ENCODE data around the gene SP5. TPM values are rescaled to one million over a fixed set of nuclear protein-coding genes. Genes with fewer than 3 reads are reported as not detected.

The SP5 gene
- total RNA-seq, 4 donors from 2014 or later, result 1.8 to 6.5 (median 3.2) TPM

GRCh38 chr2:170690640-170691039, 24.5 kb upstream of the SP5 start:
- no peak for TF ChIP-seq POLR2A (IDR thresholded peaks at IDR 0.05)
- TF ChIP-seq CTCF (IDR thresholded peaks at IDR 0.05), result no peak
- intact Hi-C loops (cut with DNase I; ENCODE audit: low total_unique reads), result no loop called here
- H3K4me3 ChIP-seq (ENCODE audit: low read depth, poor library complexity, severe bottlenecking), result no peak overlapping the region
- DNase-seq (ENCODE audit: low spot score in 2 of 2), result no peak
- WGBS, 2 donors, result 71 to 76% methylated on average over 8 of the region's 8 CpGs

GRCh38 chr2:170694316-170694715, 20.8 kb upstream of the SP5 start:
- 80 to 81% methylated on average over 10 to 11 of the region's 11 CpGs for WGBS, 2 donors
- no peak for TF ChIP-seq POLR2A (IDR thresholded peaks at IDR 0.05)
- TF ChIP-seq CTCF (IDR thresholded peaks at IDR 0.05), result no peak
- no peak for DNase-seq (ENCODE audit: low spot score in 2 of 2)
- H3K4me3 ChIP-seq (ENCODE audit: low read depth, poor library complexity, severe bottlenecking), result no peak overlapping the region
- intact Hi-C loops (cut with DNase I; ENCODE audit: low total_unique reads), result no loop called here

- WGBS, 2 donors, result 74 to 76% methylated on average over 6 of the region's 6 CpGs
- intact Hi-C loops (cut with DNase I; ENCODE audit: low total_unique reads), result no loop called here
- TF ChIP-seq POLR2A (IDR thresholded peaks at IDR 0.05), result no peak
- no peak for DNase-seq (ENCODE audit: low spot score in 2 of 2)
- H3K4me3 ChIP-seq (ENCODE audit: low read depth, poor library complexity, severe bottlenecking), result no peak overlapping the region
These were observed 19.4 kb upstream of the SP5 start for GRCh38 chr2:170695521-170696410.

GRCh38 chr2:170696948-170697347, 18.2 kb upstream of the SP5 start:
- TF ChIP-seq CTCF (IDR thresholded peaks at IDR 0.05) (no peak), POLR2A (IDR thresholded peaks at IDR 0.05) (no peak)
- WGBS, 2 donors, result 93% methylated on average over 3 of the region's 3 CpGs
- DNase-seq (ENCODE audit: low spot score in 2 of 2), result no peak
- intact Hi-C loops (cut with DNase I; ENCODE audit: low total_unique reads), result no loop called here
- no peak overlapping the region for H3K4me3 ChIP-seq (ENCODE audit: low read depth, poor library complexity, severe bottlenecking)

- DNase-seq (ENCODE audit: low spot score in 2 of 2), result no peak
- 76% methylated on average over 4 of the region's 4 CpGs for WGBS, 2 donors
- no peak overlapping the region for H3K4me3 ChIP-seq (ENCODE audit: low read depth, poor library complexity, severe bottlenecking)
- intact Hi-C loops (cut with DNase I; ENCODE audit: low total_unique reads), result no loop called here
- TF ChIP-seq POLR2A (IDR thresholded peaks at IDR 0.05), result no peak
- no peak for TF ChIP-seq CTCF (IDR thresholded peaks at IDR 0.05)
These were observed 14.1 kb upstream of the SP5 start for GRCh38 chr2:170701011-170701410.

- H3K4me3 ChIP-seq (ENCODE audit: low read depth, poor library complexity, severe bottlenecking), result no peak overlapping the region
- DNase-seq (ENCODE audit: low spot score in 2 of 2), result no peak
- WGBS, 2 donors, result 84 to 91% methylated on average over 4 of the region's 4 CpGs
- TF ChIP-seq CTCF (IDR thresholded peaks at IDR 0.05) (no peak), POLR2A (IDR thresholded peaks at IDR 0.05) (no peak)
- intact Hi-C loops (cut with DNase I; ENCODE audit: low total_unique reads), result no loop called here
These were observed 11.2 kb upstream of the SP5 start for GRCh38 chr2:170703776-170704476.
